ENCODE data around the gene PPM1B.

GRCh38 chr2:44143701-44144100, 25.0 kb upstream of the PPM1B start:
- TF ChIP-seq CTCF (IDR thresholded peaks at IDR 0.05) (no peak), EZH2 (IDR thresholded peaks at IDR 0.05; ENCODE audit: borderline replicate concordance, insufficient read depth, low read depth, low read length, poor library complexity, severe bottlenecking) (no peak)
